Mesenchymal stem cell (in vitro differentiated cells and primary cell): ENCODE data around the gene SRC.

Experiments
- DNase-seq: peaks from one replicate; pipeline ENCODE4 v3.0.0-alpha.2; 2013
- H2AFZ ChIP-seq: one replicate; pipeline ENCODE4 v1.6.1; 2013; ENCODE audit warnings: low read depth, mild to moderate bottlenecking, control low read depth, inconsistent platforms, low read length, moderate library complexity
- H2AK5ac ChIP-seq: 2 replicates; pipeline ENCODE4 v1.6.1; 2013; ENCODE audit warnings: low read length, moderate library complexity, mild to moderate bottlenecking, inconsistent platforms; ENCODE audit not compliant: severe bottlenecking
- H2BK120ac ChIP-seq: one replicate; pipeline ENCODE4 v1.6.1; 2013; ENCODE audit warnings: low read depth, mild to moderate bottlenecking, inconsistent platforms, low read length, moderate library complexity
- H2BK12ac ChIP-seq, 2 experiments: one replicate each; pipeline ENCODE4 v1.6.1; 2013; ENCODE audit warnings: inconsistent platforms in 2 of 2, low read length in 2 of 2, mild to moderate bottlenecking in 2 of 2, moderate library complexity in 2 of 2, control low read depth in 1 of 2
- H2BK15ac ChIP-seq: one replicate; pipeline ENCODE4 v1.6.1; 2013; ENCODE audit warnings: mild to moderate bottlenecking, low read depth, inconsistent platforms; ENCODE audit not compliant: poor library complexity, severe bottlenecking
- H2BK5ac ChIP-seq: 2 replicates; pipeline ENCODE4 v1.6.1; 2013; ENCODE audit warnings: low read depth, mild to moderate bottlenecking, low read length, control low read depth, inconsistent platforms; ENCODE audit not compliant: poor library complexity, severe bottlenecking
- H3K14ac ChIP-seq, 2 experiments: one replicate each; pipeline ENCODE4 v1.6.1; 2013; ENCODE audit warnings: inconsistent platforms in 2 of 2, low read length in 2 of 2, control low read depth in 1 of 2, mild to moderate bottlenecking in 1 of 2, moderate library complexity in 1 of 2
- H3K18ac ChIP-seq, 2 experiments: one replicate each; pipeline ENCODE4 v1.6.1; 2013; ENCODE audit warnings: inconsistent platforms in 2 of 2, low read length in 2 of 2, control low read depth in 1 of 2, low read depth in 1 of 2, mild to moderate bottlenecking in 1 of 2
- H3K23ac ChIP-seq, 2 experiments: one replicate each; pipeline ENCODE4 v1.6.1; 2013; ENCODE audit warnings: inconsistent platforms in 2 of 2, low read length in 2 of 2, mild to moderate bottlenecking in 2 of 2, moderate library complexity in 2 of 2, control low read depth in 1 of 2
- H3K27ac ChIP-seq: 2 replicates; pipeline ENCODE4 v1.5.1; 2013; ENCODE audit warnings: mild to moderate bottlenecking, moderate library complexity, low read length, control low read depth, inconsistent platforms; ENCODE audit not compliant: poor library complexity, severe bottlenecking
- H3K27me3 ChIP-seq, 2 experiments: 2 replicates each; pipeline versions ENCODE4 v1.6.1 to v1.7.0; 2013; ENCODE audit warnings: low read length in 2 of 2, mild to moderate bottlenecking in 2 of 2, moderate library complexity in 2 of 2, control low read depth in 1 of 2, inconsistent platforms in 1 of 2; ENCODE audit not compliant: control insufficient read depth in 1 of 2, insufficient read depth in 1 of 2
- H3K36me3 ChIP-seq, 2 experiments: 2 replicates each; pipeline versions ENCODE4 v1.6.1 to v1.7.0; 2013; ENCODE audit warnings: low read length in 2 of 2, control low read depth in 1 of 2, inconsistent platforms in 1 of 2, low read depth in 1 of 2, mild to moderate bottlenecking in 1 of 2; ENCODE audit not compliant: insufficient read depth in 2 of 2, control insufficient read depth in 1 of 2
- H3K4ac ChIP-seq, 2 experiments: one replicate each; pipeline ENCODE4 v1.6.1; 2013; ENCODE audit warnings: inconsistent platforms in 2 of 2, low read length in 2 of 2, mild to moderate bottlenecking in 2 of 2, moderate library complexity in 2 of 2, control low read depth in 1 of 2, low read depth in 1 of 2
- H3K4me1 ChIP-seq: 2 replicates; pipeline ENCODE4 v1.6.1; 2013; ENCODE audit warnings: low read depth, low read length, control low read depth; ENCODE audit not compliant: control insufficient read depth, insufficient read depth
- H3K4me2 ChIP-seq: 2 replicates; pipeline ENCODE4 v1.6.1; 2013; ENCODE audit warnings: low read length, mild to moderate bottlenecking, inconsistent platforms; ENCODE audit not compliant: poor library complexity, severe bottlenecking
- H3K4me3 ChIP-seq, 2 experiments: 2 replicates each; pipeline versions ENCODE4 v1.5.1 to v1.7.0; 2013; ENCODE audit warnings: low read length in 2 of 2, mild to moderate bottlenecking in 2 of 2, control low read depth in 1 of 2, low read depth in 1 of 2; ENCODE audit not compliant: insufficient read depth in 1 of 2
- H3K79me1 ChIP-seq: replicated peaks from 2 replicates; pipeline ENCODE4 v1.6.1; 2013; ENCODE audit warnings: mild to moderate bottlenecking, control low read depth, low read length, inconsistent platforms; ENCODE audit not compliant: poor library complexity, severe bottlenecking
- H3K9ac ChIP-seq: 2 replicates; pipeline ENCODE4 v1.7.0; 2013; ENCODE audit warnings: mild to moderate bottlenecking, low read length, moderate library complexity
- H3K9me3 ChIP-seq: 2 replicates; pipeline ENCODE4 v1.7.0; 2013; ENCODE audit warnings: mild to moderate bottlenecking, low read length; ENCODE audit not compliant: control insufficient read depth
- H4K8ac ChIP-seq: one replicate; pipeline ENCODE4 v1.6.1; 2013; ENCODE audit warnings: inconsistent platforms, mild to moderate bottlenecking, low read length, moderate library complexity
- H4K91ac ChIP-seq: one replicate; pipeline ENCODE4 v1.6.1; 2013; ENCODE audit warnings: mild to moderate bottlenecking, low read length, inconsistent platforms
- WGBS: methylation state at CpG from one replicate; pipeline ENCODE4 v1.1.7; 2013; ENCODE audit warnings: mixed read lengths; 5-methylcytosine and 5-hydroxymethylcytosine counted together

The SRC gene

DNA sequence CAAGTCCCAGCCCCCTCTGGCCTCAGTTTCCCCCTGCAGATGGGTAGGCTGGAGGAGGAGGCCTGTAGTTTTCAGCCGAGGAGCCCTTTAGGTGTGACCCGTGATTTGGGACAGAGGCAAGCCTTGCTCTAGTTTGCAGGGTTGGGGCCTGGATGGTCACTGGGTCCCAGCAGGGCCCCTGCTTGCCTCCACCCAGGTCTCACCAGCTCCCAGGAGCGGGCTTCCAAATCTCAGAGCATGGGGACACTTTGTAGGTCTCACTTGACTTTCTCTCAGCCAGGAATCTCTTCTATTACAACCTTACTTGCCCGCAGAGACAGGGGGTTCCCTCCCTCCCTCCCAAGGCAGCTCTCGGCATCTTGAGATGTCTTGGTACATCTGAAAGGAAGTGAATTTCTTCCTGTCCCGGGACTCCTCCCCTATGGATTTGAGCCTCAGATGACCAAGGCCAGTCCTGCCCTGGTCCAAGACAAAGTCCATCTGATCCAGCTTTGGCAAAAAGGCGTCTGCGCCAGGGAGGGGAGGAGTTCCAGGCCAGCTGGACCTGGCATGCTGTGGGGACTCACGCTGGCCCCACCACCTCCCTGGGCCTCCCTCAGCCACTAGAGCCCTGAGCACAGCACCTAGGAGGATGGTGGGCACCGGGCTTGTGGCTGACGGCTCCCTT lies 47.4 kb downstream of the SRC start:
- no peak overlapping the region for H2AK5ac ChIP-seq
- no peak overlapping the region for H2BK120ac ChIP-seq
- 82% methylated on average over 11 of the region's 11 CpGs for WGBS
- H2BK15ac ChIP-seq, result no peak overlapping the region
- no peak overlapping the region for H2AFZ ChIP-seq
- no peak overlapping the region for H3K27ac ChIP-seq
- no peak overlapping the region for H3K4me2 ChIP-seq
- peak overlapping the region; percentile 66 for H4K91ac ChIP-seq
- peak overlapping the region in 1 of 2 experiments; percentile 28 for H3K4ac ChIP-seq
- no peak overlapping the region for H3K18ac ChIP-seq
- peaks cover 46 to 89% of the 10 kb centered on the region in 2 experiments for H3K36me3 ChIP-seq
- no peak overlapping the region for H3K23ac ChIP-seq
- H2BK5ac ChIP-seq, result no peak overlapping the region
- no peak overlapping the region for H3K9ac ChIP-seq
- no peak for DNase-seq
- H3K27me3 ChIP-seq, result no peaks in the 10 kb centered on the region
- H4K8ac ChIP-seq, result no peak overlapping the region
- H3K14ac ChIP-seq, result no peak overlapping the region
- H3K79me1 ChIP-seq, result peaks cover 19% of the 10 kb centered on the region
- no peak overlapping the region for H2BK12ac ChIP-seq
- no peaks in the 10 kb centered on the region for H3K9me3 ChIP-seq
- H3K4me1 ChIP-seq, result peaks cover 36% of the 10 kb centered on the region
- H3K4me3 ChIP-seq, result no peak overlapping the region

DNA sequence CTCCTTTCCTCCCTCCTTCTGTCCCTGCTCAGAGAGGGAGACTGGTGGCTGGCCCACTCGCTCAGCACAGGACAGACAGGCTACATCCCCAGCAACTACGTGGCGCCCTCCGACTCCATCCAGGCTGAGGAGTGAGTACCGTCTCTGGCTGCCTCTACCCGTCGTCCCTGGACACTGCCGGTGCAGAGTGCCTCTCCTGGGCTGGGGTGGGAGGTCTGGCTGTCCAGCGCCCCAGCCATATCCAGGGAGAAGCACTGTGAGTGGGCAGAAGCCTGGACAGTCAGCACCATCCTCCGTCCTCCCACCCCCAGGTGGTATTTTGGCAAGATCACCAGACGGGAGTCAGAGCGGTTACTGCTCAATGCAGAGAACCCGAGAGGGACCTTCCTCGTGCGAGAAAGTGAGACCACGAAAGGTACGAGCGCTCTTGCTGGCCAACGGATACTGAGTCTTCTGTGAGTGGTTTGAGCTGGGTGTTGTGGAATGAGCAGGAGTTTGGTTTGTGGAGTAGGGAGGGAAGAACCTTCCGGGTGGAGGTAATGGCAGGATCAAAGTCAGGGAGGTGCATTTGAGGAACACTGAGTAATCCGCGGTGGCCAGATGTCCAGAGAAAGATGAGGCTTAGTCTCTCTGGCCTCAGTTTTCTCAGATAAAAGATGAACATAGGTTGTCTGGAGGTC lies 48.1 kb downstream of the SRC start:
- Histone ChIP-seq H3K4me2 (no peak overlapping the region), H2AFZ (no peak overlapping the region), H2BK5ac (no peak overlapping the region), H3K9me3 (no peaks in the 10 kb centered on the region), H4K91ac (peak overlapping the region; percentile 66), H3K4me3 (no peak overlapping the region), H3K27me3 (no peaks in the 10 kb centered on the region), H3K14ac (no peak overlapping the region), H4K8ac (no peak overlapping the region), H3K79me1 (peaks cover 17% of the 10 kb centered on the region), H3K23ac (no peak overlapping the region), H3K4ac (peak overlapping the region in 1 of 2 experiments; percentile 28), H3K9ac (no peak overlapping the region), H2AK5ac (no peak overlapping the region), H2BK15ac (no peak overlapping the region), H3K18ac (no peak overlapping the region), H3K27ac (no peak overlapping the region), H2BK120ac (no peak overlapping the region), H3K36me3 (peaks cover 53 to 89% of the 10 kb centered on the region in 2 experiments), H2BK12ac (no peak overlapping the region), H3K4me1 (peaks cover 36% of the 10 kb centered on the region)
- 89% methylated on average over 22 of the region's 22 CpGs for WGBS
- no peak for DNase-seq

DNA sequence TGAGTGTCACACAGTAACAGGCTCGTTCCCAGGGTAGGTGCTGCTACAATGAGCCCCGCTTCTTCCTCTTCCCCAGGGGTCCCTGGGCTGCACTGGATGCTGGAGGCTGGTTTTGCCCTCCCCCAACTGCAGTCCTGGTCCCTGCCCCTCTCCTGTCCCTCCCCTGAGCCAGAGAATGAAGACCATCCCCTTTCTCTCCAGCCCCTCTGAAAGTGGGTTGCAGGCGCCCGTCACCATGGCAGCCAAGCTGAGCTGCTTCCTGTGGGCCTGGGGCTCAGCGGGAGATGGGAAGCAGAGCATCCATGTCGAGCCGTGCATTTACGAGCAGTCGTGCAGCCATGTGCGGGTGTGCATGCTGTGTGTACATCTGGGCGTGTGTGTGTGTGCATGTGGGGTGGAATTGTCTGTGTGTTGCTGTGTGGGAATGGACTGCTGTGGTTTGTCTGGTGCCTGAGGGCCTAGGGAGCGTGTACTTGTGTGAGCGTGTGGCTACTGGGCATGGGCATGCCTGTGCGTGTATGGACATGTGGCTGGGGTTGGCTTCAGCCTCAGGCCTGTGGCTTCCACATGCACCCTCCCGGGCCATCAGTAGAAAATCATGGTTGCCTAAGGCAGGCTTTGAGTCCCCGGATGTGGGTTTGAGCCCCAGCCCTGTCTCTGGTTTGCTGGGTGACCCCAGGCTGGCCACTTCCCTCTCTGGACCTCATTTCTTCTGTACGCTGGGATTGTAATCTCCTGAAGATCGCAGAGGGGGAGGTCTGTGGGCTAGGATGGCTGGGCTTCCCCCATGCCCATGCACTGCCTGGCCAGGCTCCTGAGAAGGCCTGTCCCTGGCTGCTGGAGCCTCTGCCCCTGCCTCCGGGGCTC lies 48.8 kb downstream of the SRC start:
- Histone ChIP-seq H3K14ac (peak overlapping the region in 1 of 2 experiments; percentile 39), H4K91ac (peak overlapping the region; percentile 54), H3K4me1 (peaks cover 36% of the 10 kb centered on the region), H3K27me3 (no peaks in the 10 kb centered on the region), H2AFZ (no peak overlapping the region), H3K4me2 (no peak overlapping the region), H2BK5ac (no peak overlapping the region), H2AK5ac (no peak overlapping the region), H3K18ac (peak overlapping the region in 1 of 2 experiments; percentile 34), H2BK12ac (peak overlapping the region in 1 of 2 experiments; percentile 4), H2BK15ac (no peak overlapping the region), H3K79me1 (peaks cover 10% of the 10 kb centered on the region), H3K36me3 (peaks cover 56 to 89% of the 10 kb centered on the region in 2 experiments), H3K23ac (no peak overlapping the region), H2BK120ac (no peak overlapping the region), H3K4me3 (no peak overlapping the region), H4K8ac (no peak overlapping the region), H3K9ac (peak overlapping the region; percentile 68), H3K9me3 (no peaks in the 10 kb centered on the region), H3K27ac (no peak overlapping the region), H3K4ac (no peak overlapping the region)
- no peak for DNase-seq
- 76% methylated on average over 19 of the region's 19 CpGs for WGBS

DNA sequence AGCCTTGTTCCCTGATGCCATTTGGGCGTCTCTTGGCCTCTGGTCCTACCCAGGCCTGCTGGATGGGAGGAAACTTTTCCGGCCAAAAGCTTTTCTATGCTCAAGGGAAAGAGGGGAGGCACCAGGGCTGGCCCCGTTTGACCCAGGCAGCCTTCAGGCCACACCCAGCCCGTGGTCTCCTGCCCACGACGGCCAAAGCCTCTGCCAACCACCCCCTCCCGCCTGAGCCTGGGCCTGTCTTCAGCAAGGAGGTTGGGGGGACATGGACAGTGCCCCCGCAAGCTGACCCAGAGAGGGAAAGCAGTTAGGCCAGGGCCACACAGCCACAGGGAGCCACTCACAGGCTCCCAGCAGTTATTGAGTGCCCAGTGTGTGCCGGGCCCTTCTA lies 49.5 kb downstream of the SRC start:
- Histone ChIP-seq H3K27ac (no peak overlapping the region), H2AK5ac (no peak overlapping the region), H3K4ac (no peak overlapping the region), H4K91ac (no peak overlapping the region), H3K4me2 (no peak overlapping the region), H2BK5ac (no peak overlapping the region), H3K4me1 (peaks cover 37% of the 10 kb centered on the region), H2AFZ (no peak overlapping the region), H3K9me3 (no peaks in the 10 kb centered on the region), H3K9ac (peak overlapping the region; percentile 68), H3K18ac (no peak overlapping the region), H3K4me3 (no peak overlapping the region), H3K14ac (no peak overlapping the region), H4K8ac (peak overlapping the region; percentile 43), H2BK15ac (no peak overlapping the region), H2BK120ac (no peak overlapping the region), H3K23ac (no peak overlapping the region), H3K79me1 (peaks cover 9% of the 10 kb centered on the region), H2BK12ac (no peak overlapping the region), H3K36me3 (peaks cover 59 to 93% of the 10 kb centered on the region in 2 experiments), H3K27me3 (no peaks in the 10 kb centered on the region)
- WGBS, result 84% methylated on average over 9 of the region's 9 CpGs
- DNase-seq, result no peak
